Activated effector memory CD4-positive, alpha-beta T cell treated with Interleukin-2 at 50 U/mL for 16 hours (primary cell): Measurements from ENCODE around the gene LYVE1.

Source experiments
- DNase-seq: peaks from one replicate; pipeline ENCODE4 v3.0.0-alpha.2; 2020

The LYVE1 gene

GRCh38 chr11:10519630-10520029 is 48.8 kb downstream of the LYVE1 start:
- DNase-seq = no peak

DNA sequence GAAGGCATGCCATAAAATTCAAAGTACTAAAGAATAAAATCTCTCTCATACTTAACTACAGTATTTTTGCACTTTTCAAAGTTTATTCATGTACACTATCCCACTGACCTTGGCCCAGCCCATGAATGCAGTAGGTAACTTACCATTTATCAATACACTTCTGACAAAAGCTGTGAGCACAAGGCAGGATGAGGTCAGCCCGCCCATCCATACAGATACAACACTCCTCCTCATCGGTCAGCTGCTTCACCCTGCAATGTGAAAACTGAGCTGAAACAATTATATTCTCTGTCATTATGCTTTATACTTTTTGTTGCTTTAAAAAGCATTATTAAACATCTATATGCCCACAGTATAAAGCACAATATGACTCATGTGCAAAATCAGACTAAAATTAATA is 49.6 kb downstream of the LYVE1 start:
- DNase-seq = no peak

- DNase-seq = no peak
Measured at GRCh38 chr11:10518123-10518522, 50.3 kb downstream of the LYVE1 start.

GRCh38 chr11:10515418-10515817 is 53.0 kb downstream of the LYVE1 start:
- no peak for DNase-seq

GRCh38 chr11:10514709-10515108 is 53.8 kb downstream of the LYVE1 start:
- no peak for DNase-seq

DNA sequence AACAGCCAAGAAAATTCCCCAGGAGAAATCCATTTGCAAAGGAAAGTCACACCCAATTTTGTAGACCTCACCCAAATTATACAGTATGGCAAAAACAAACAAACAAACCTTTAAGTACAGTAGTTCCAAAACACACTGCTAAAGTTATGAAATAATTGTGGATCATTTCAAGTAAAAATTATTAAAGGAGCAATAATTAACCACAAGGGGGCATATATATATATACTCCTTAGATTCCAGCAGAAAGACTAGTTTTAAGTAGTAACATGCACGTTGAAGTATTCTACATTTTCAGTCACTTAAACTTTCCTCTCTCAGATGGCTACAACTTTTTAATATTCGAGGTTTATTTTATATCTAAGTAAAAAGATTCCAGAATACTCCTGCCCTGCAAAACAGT is 54.3 kb downstream of the LYVE1 start:
- DNase-seq = no peak

DNA sequence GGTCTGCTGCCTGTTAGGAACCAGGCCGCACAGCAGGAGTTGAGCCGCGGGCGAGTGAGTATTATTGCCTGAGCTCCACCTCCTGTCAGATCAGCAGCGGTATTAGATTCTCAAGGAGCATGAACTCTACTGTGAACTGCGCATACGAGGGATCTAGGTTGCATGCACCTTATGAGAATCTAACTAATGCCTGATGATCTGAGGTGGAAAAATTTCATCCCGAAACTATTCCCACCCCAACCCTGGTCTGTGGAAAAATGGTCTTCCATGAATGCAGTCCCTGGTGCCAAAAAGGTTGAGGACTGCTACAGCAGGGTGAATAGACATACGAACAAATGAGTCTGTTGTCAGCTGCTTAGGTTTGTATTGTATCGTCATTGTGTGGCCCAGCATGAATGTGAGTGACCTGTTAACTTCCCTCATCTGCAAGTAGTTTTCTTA is 57.3 kb downstream of the LYVE1 start:
- DNase-seq = no peak
